Natural killer cell (primary cell): Measurements from ENCODE around the gene TRAP1. TPM values are rescaled to one million over a fixed set of nuclear protein-coding genes. Genes with fewer than 3 reads are reported as not detected.
"Not testable (repeated sequence)": the region's sequence is repeated elsewhere in the genome, so short reads cannot be mapped to it uniquely, and the experiment has no call there.

Experiments used
- ATAC-seq, 3 donors: fragments of 150-1000 bp in 2 of 3; fragments of 200-7000 bp in 1 of 3; cut with Tn5 transposase; 1 replicate in 1 of 3; 2 replicates in 2 of 3; pipeline ENCODE4 v1.10.0; 2021; ENCODE audit warnings: mild to moderate bottlenecking in 2 of 3, moderate library complexity in 2 of 3
- DNase-seq, 2 donors: peaks; one replicate each; pipeline versions ENCODE4 v3.0.0 to v3.0.0-alpha.2; 2013 to 2021; ENCODE audit warnings: mixed read lengths in 1 of 2
- H3K27ac ChIP-seq: one replicate; pipeline ENCODE4 v1.5.1; 2013; ENCODE audit warnings: mild to moderate bottlenecking, low read length
- H3K27me3 ChIP-seq: one replicate; pipeline ENCODE4 v1.6.1; 2013; ENCODE audit warnings: low read length; ENCODE audit not compliant: control insufficient read depth, insufficient read depth
- H3K36me3 ChIP-seq: one replicate; pipeline ENCODE4 v1.6.1; 2013; ENCODE audit warnings: low read length; ENCODE audit not compliant: control insufficient read depth, insufficient read depth
- H3K4me1 ChIP-seq: one replicate; pipeline ENCODE4 v1.6.1; 2013; ENCODE audit warnings: low read length; ENCODE audit not compliant: control insufficient read depth, insufficient read depth
- H3K4me3 ChIP-seq: one replicate; pipeline ENCODE4 v1.5.1; 2013; ENCODE audit warnings: low read length
- H3K9me3 ChIP-seq: one replicate; pipeline ENCODE4 v1.6.1; 2013; ENCODE audit warnings: low read length; ENCODE audit not compliant: control insufficient read depth, insufficient read depth
- H3K27ac Mint-ChIP-seq, 2 donors: one replicate each; pipeline ENCODE4 v1.8.0; 2022; ENCODE audit warnings: mild to moderate bottlenecking in 2 of 2, mixed read lengths in 2 of 2, moderate library complexity in 1 of 2
- H3K27me3 Mint-ChIP-seq, 2 donors: one replicate each; pipeline ENCODE4 v1.8.0; 2022; ENCODE audit warnings: low read depth in 2 of 2, mixed read lengths in 2 of 2
- H3K36me3 Mint-ChIP-seq: one replicate; pipeline ENCODE4 v1.8.0; 2022; ENCODE audit warnings: mixed read lengths
- H3K4me1 Mint-ChIP-seq, 2 donors: one replicate each; pipeline ENCODE4 v1.8.0; 2022; ENCODE audit warnings: mixed read lengths in 2 of 2
- H3K4me3 Mint-ChIP-seq: one replicate; pipeline ENCODE4 v1.8.0; 2022; ENCODE audit warnings: mild to moderate bottlenecking, moderate library complexity, mixed read lengths
- H3K9me3 Mint-ChIP-seq, 2 donors: one replicate each; pipeline ENCODE4 v1.8.0; 2022; ENCODE audit warnings: mixed read lengths in 2 of 2
- WGBS: methylation state at CpG from one replicate; pipeline ENCODE4 v1.1.7; 2013; ENCODE audit warnings: missing lambda C conversion rate; ENCODE audit not compliant: insufficient coverage; 5-methylcytosine and 5-hydroxymethylcytosine counted together
- intact Hi-C: fragments of 100-400 bp; cut with micrococcal nuclease; formaldehyde crosslinking; loops from one replicate; pipeline ENCODE4 v1.14.2; 2022
- total RNA-seq, 4 donors: library from RNA; stranded (reverse); fragments of 120-200 nt in 1 of 4; gene quantifications; one replicate each; pipeline versions ENCODE4 v1.2.3 to v1.2.4, GENCODE V29; 2013 to 2022
- TF ChIP-seq, protein P1 (sequence below): fragments of 200-600 bp; IDR thresholded peaks from one replicate; pipeline ENCODE4 v1.8.0; 2022; ENCODE audit warnings: antibody characterized with exemption

The TRAP1 gene
- total RNA-seq, 3 donors from 2014 or later (not counting 1 experiment from before 2014, with no cell fraction given): 33.7 to 56.7 (median 54.6) TPM

DNA sequence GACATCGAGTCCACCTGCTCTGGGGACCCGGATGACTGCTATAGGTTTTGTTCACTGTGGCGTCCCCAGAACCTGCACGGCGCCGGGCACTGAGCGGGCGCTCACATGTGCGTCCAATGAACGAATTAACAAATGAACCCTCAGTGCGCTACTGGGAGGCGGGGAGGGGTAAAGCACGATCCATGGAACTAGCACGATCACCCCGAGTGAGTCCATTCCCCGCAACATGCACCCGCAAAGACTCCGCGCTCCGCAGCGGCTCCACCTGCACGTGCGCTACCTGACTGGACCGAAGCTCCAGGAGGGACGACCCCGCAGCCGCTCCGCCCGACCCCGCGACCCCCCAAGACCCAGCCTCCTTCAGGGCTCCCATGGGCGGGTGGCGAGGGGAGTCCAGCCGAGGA, 491 bp downstream of the TRAP1 start:
- Histone ChIP-seq H3K27ac (peak overlapping the region; percentile 46), H3K4me3 (peak overlapping the region; percentile 73), H3K27me3 (no peaks in the 10 kb centered on the region), H3K9me3 (no peaks in the 10 kb centered on the region), H3K4me1 (peaks cover 15% of the 10 kb centered on the region), H3K36me3 (no peaks in the 10 kb centered on the region)
- Mint-ChIP-seq H3K36me3 (no peaks in the 10 kb centered on the region), H3K27ac (peak overlapping the region; percentile 19 to 57), H3K4me1 (peaks cover 16 to 22% of the 10 kb centered on the region in 2 donors), H3K4me3 (peak overlapping the region; percentile 86), H3K27me3 (no peaks in the 10 kb centered on the region), H3K9me3 (no peaks in the 10 kb centered on the region)
- ATAC-seq: peak; percentile 4 to 15 (median 5)
- DNase-seq: no peak
- 1% methylated on average over 34 of the region's 34 CpGs for WGBS
- TF ChIP-seq, protein P1, sequence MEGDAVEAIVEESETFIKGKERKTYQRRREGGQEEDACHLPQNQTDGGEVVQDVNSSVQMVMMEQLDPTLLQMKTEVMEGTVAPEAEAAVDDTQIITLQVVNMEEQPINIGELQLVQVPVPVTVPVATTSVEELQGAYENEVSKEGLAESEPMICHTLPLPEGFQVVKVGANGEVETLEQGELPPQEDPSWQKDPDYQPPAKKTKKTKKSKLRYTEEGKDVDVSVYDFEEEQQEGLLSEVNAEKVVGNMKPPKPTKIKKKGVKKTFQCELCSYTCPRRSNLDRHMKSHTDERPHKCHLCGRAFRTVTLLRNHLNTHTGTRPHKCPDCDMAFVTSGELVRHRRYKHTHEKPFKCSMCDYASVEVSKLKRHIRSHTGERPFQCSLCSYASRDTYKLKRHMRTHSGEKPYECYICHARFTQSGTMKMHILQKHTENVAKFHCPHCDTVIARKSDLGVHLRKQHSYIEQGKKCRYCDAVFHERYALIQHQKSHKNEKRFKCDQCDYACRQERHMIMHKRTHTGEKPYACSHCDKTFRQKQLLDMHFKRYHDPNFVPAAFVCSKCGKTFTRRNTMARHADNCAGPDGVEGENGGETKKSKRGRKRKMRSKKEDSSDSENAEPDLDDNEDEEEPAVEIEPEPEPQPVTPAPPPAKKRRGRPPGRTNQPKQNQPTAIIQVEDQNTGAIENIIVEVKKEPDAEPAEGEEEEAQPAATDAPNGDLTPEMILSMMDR: no peak
- intact Hi-C loops: no loop called here

DNA sequence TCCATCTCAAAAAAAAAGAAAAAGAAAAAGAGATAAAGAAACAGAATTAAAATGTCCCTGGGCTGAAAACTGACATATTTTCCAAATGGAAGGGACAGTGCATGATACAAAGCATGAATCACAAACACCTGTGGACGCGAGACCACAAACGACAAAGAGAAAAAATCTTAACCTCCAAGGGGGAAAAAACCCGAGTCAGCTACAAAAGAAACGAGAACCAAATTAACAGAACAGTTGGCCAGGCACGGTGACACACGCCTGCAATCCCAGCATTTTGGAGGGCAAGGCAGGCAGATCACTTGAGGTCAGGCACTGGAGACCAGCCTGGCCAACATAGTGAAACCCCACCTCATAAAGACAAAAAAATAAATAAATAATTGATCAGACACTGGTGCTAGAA, 1.9 kb downstream of the TRAP1 start:
- intact Hi-C loops: no loop called here

DNA sequence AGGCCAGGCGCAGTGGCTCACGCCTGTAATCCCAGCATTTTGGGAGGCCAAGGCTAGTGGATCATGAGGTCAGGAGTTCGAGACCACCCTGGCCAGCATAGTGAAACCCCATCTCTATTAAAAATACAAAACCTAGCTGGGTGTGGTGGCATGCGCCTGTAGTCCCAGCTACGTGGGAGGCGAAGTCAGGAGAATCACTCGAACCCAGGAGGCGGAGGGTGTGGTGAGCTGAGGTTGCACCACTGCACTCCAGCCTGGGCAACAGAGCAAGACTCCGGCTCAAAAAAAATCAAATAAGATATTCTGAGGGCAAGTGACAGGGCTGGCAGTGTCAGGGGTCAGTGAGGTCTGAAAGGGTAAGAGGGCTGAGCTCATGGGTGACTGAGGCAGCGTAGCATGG, 2.9 kb downstream of the TRAP1 start:
- H3K9me3 ChIP-seq, H3K27ac ChIP-seq, DNase-seq, H3K27me3 ChIP-seq, H3K36me3 Mint-ChIP-seq, H3K36me3 ChIP-seq, H3K9me3 Mint-ChIP-seq, ATAC-seq, H3K4me3 ChIP-seq, intact Hi-C loops, H3K27me3 Mint-ChIP-seq, H3K27ac Mint-ChIP-seq: not testable (repeated sequence)
- WGBS: 96% methylated on average over 10 of the region's 10 CpGs
- peaks cover 15% of the 10 kb centered on the region for H3K4me1 ChIP-seq
- H3K4me1 Mint-ChIP-seq: peaks cover 16 to 22% of the 10 kb centered on the region in 2 donors
- H3K4me3 Mint-ChIP-seq: peak overlapping the region; percentile 49

More for the DNA sequence above, 1.9 kb downstream of the TRAP1 start:
- TF ChIP-seq, protein P1: no peak
- Mint-ChIP-seq H3K9me3 (no peaks in the 10 kb centered on the region), H3K27me3 (no peaks in the 10 kb centered on the region), H3K4me1 (peaks cover 16 to 22% of the 10 kb centered on the region in 2 donors), H3K27ac (no peak overlapping the region), H3K36me3 (no peaks in the 10 kb centered on the region), H3K4me3 (peak overlapping the region; percentile 50)
- H3K9me3 ChIP-seq: no peaks in the 10 kb centered on the region
- no peaks in the 10 kb centered on the region for H3K27me3 ChIP-seq
- peaks cover 15% of the 10 kb centered on the region for H3K4me1 ChIP-seq
- no peaks in the 10 kb centered on the region for H3K36me3 ChIP-seq
- no peak overlapping the region for H3K27ac ChIP-seq
- DNase-seq (no peak), ATAC-seq (no peak)
- 87% methylated on average over 7 of the region's 7 CpGs for WGBS
- no peak overlapping the region for H3K4me3 ChIP-seq

DNA sequence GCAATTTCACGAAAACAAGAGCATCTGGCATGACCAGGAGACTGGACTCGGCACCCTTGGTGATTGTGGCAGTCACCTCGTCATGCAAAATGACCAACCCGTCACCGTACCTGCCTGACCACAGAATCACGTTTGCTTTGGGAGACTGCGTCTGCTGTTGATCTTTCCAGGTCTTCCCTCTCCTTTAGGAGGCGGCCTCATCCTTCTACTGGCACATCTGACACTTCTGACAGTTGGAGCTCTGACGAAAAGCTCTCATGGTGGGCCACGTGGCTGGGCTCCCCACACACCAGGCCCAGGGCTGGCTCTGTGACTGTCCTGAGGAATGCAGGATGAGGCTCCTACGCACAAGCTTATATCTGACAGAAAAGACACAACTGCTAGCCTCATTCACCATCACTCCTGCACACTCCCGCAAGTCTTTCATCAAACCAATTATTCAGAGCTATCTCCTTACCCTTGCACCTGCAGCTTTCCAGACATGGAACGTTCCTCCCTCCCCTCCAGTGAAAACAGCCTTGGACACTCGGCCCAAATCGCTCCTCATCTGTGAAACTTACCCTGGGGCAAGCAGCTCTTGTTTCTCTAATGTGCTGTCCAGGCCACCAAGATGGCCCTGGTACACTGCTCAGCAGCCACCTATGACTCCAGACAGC, 3.6 kb downstream of the TRAP1 start:
- Mint-ChIP-seq H3K36me3 (no peaks in the 10 kb centered on the region), H3K4me1 (peaks cover 16 to 22% of the 10 kb centered on the region in 2 donors), H3K27ac (no peak overlapping the region), H3K4me3 (no peak overlapping the region), H3K9me3 (no peaks in the 10 kb centered on the region), H3K27me3 (no peaks in the 10 kb centered on the region)
- no peak for ATAC-seq
- TF ChIP-seq, protein P1: no peak
- Histone ChIP-seq H3K9me3 (no peaks in the 10 kb centered on the region), H3K4me3 (no peak overlapping the region), H3K4me1 (peaks cover 15% of the 10 kb centered on the region), H3K27me3 (no peaks in the 10 kb centered on the region), H3K36me3 (no peaks in the 10 kb centered on the region), H3K27ac (no peak overlapping the region)
- 97% methylated on average over 15 of the region's 15 CpGs for WGBS
- intact Hi-C loops: no loop called here
- DNase-seq: no peak
